ENCODE measurements around the gene CEP164.

- TF ChIP-seq POLR2AphosphoS5 (IDR thresholded peaks at IDR 0.05; ENCODE audit: low read depth, low read length) = no peak
- no peak for TF ChIP-seq TAF1 (IDR thresholded peaks at IDR 0.05; ENCODE audit: borderline replicate concordance, insufficient read depth, low read length)
- no peak for TF ChIP-seq FOXP2 (optimal IDR thresholded peaks at IDR 0.05; ENCODE audit: borderline replicate concordance, extremely low read depth, extremely low read length, insufficient read depth)
- no peak for TF ChIP-seq REST (IDR thresholded peaks at IDR 0.05; ENCODE audit: insufficient read depth in 1 of 2, low read depth in 2 of 2, low read length in 2 of 2)
Measured at GRCh38 chr11:117442869-117443239, 115.2 kb downstream of the CEP164 start.
